HuH-7.5 (cell line): ENCODE results near the gene SLC2A13.
"Not testable (repeated sequence)": the region's sequence is repeated elsewhere in the genome, so short reads cannot be mapped to it uniquely, and the experiment has no call there.

Experiments used
- DNase-seq: peaks from one replicate; pipeline ENCODE4 v3.0.0; 2011; ENCODE audit warnings: low spot score

The SLC2A13 gene

GRCh38 chr12:40104461-40105264, 1.2 kb downstream of the SLC2A13 start:
- DNase-seq, result peak; percentile 43

- DNase-seq, result no peak
These were observed 2.8 kb downstream of the SLC2A13 start for GRCh38 chr12:40103043-40103442.

GRCh38 chr12:40101747-40102146, 4.1 kb downstream of the SLC2A13 start:
- DNase-seq, result no peak

- DNase-seq, result peak; percentile 33
These were observed 6.4 kb downstream of the SLC2A13 start for GRCh38 chr12:40099423-40099853.

GRCh38 chr12:40098406-40099145, 7.3 kb downstream of the SLC2A13 start:
- DNase-seq, result no peak

- DNase-seq, result no peak
These were observed 12.4 kb downstream of the SLC2A13 start for GRCh38 chr12:40093512-40093911.

GRCh38 chr12:40086471-40086870, 19.4 kb downstream of the SLC2A13 start:
- no peak for DNase-seq

GRCh38 chr12:40078266-40078665, 27.6 kb downstream of the SLC2A13 start:
- DNase-seq, result no peak

GRCh38 chr12:40075458-40075857, 30.4 kb downstream of the SLC2A13 start:
- no peak for DNase-seq

GRCh38 chr12:40068416-40068815, 37.5 kb downstream of the SLC2A13 start:
- DNase-seq, result no peak

- DNase-seq, result no peak
These were observed 40.2 kb downstream of the SLC2A13 start for GRCh38 chr12:40065636-40066035.

GRCh38 chr12:40063414-40063813, 42.5 kb downstream of the SLC2A13 start:
- DNase-seq, result no peak

- no peak for DNase-seq
These were observed 47.1 kb downstream of the SLC2A13 start for GRCh38 chr12:40058721-40059190.

GRCh38 chr12:40056373-40056772, 49.5 kb downstream of the SLC2A13 start:
- DNase-seq, result no peak

GRCh38 chr12:40055776-40056175, 50.1 kb downstream of the SLC2A13 start:
- no peak for DNase-seq

GRCh38 chr12:40055228-40055579, 50.7 kb downstream of the SLC2A13 start:
- no peak for DNase-seq

GRCh38 chr12:40054555-40055227, 51.2 kb downstream of the SLC2A13 start:
- DNase-seq, result no peak

- DNase-seq, result no peak
These were observed 56.6 kb downstream of the SLC2A13 start for GRCh38 chr12:40049268-40049667.

GRCh38 chr12:40047002-40047401, 58.9 kb downstream of the SLC2A13 start:
- DNase-seq, result not testable (repeated sequence)

- no peak for DNase-seq
These were observed 60.2 kb downstream of the SLC2A13 start for GRCh38 chr12:40045656-40046055.

GRCh38 chr12:40044396-40044795, 61.5 kb downstream of the SLC2A13 start:
- DNase-seq, result no peak

GRCh38 chr12:40039598-40039997, 66.3 kb downstream of the SLC2A13 start:
- DNase-seq, result no peak

- no peak for DNase-seq
These were observed 67.3 kb downstream of the SLC2A13 start for GRCh38 chr12:40038619-40039018.
